A549 (cell line): ENCODE results near the gene RBMS3. TPM values are rescaled to one million over a fixed set of nuclear protein-coding genes. Genes with fewer than 3 reads are reported as not detected.

Source experiments
- ATAC-seq, 2 experiments: fragments of 200-7000 bp in 1 of 2; fragments of >200 bp in 1 of 2; cut with Nextera tagmentation in 1 of 2; cut with Tn5 transposase in 1 of 2; 3 replicates each; pipeline versions ENCODE4 v1.8.0 to v1.9.1; 2018 to 2020; ENCODE audit warnings: mild to moderate bottlenecking in 1 of 2, moderate library complexity in 1 of 2
- CTCF ChIA-PET: fragments of 300-600 bp; sonication (Branson Sonifier 250); formaldehyde crosslinking; extraction: SDS; loops from one replicate; lab custom pipeline; 2021; ENCODE audit warnings: antibody characterized with exemption, inconsistent platforms; lab: Yijun Ruan, JAX
- POLR2A ChIA-PET: fragments of 350-600 bp; formaldehyde crosslinking; extraction: SDS; loops from one replicate; lab custom pipeline; 2021; ENCODE audit warnings: antibody characterized with exemption, inconsistent platforms; lab: Yijun Ruan, JAX
- DNase-seq, 2 experiments: peaks; one replicate each; pipeline versions ENCODE4 v3.0.0 to v3.0.0-alpha.2; 2011 to 2016; ENCODE audit warnings: low read depth in 1 of 2, low spot score in 1 of 2
- FAIRE-seq: peaks from 2 replicates; lab custom pipeline; 2011; peaks lifted over from hg19 to GRCh38; lab: Jason Lieb, UNC
- H3K27ac ChIP-seq, 2 experiments: fragments of >200 bp; sonication (Bioruptor Twin); formaldehyde crosslinking; 3 replicates each; pipeline ENCODE4 v1.5.1; 2016 to 2017
- H3K4me1 ChIP-seq: fragments of >200 bp; sonication (Bioruptor Twin); formaldehyde crosslinking; 3 replicates; pipeline ENCODE4 v1.6.1; 2016
- H3K4me2 ChIP-seq: fragments of >200 bp; sonication (Bioruptor Twin); formaldehyde crosslinking; 3 replicates; pipeline ENCODE4 v1.6.1; 2016
- H3K4me3 ChIP-seq: fragments of >200 bp; sonication (Bioruptor Twin); formaldehyde crosslinking; 3 replicates; pipeline ENCODE4 v1.5.1; 2016
- H3K9me3 ChIP-seq: fragments of >200 bp; sonication (Bioruptor Twin); formaldehyde crosslinking; 3 replicates; pipeline ENCODE4 v1.6.1; 2016
- CBX8 ChIP-seq: fragments of 200-600 bp; sonication (generic); IDR thresholded peaks from 2 replicates; pipeline ENCODE4 v1.6.1; 2016
- CHD4 ChIP-seq: fragments of 200-600 bp; sonication (generic); IDR thresholded peaks from 2 replicates; pipeline ENCODE4 v1.6.1; 2016; ENCODE audit warnings: antibody characterized with exemption, mild to moderate bottlenecking, borderline replicate concordance
- ELK1 ChIP-seq: fragments of 150-350 bp; IDR thresholded peaks from 2 replicates; pipeline ENCODE4 v1.6.1; 2014; ENCODE audit warnings: low read depth, mild to moderate bottlenecking, low read length
- EP300 ChIP-seq, 2 experiments: fragments of >200 bp; sonication (Bioruptor Twin); formaldehyde crosslinking; IDR thresholded peaks; 2 replicates in 1 of 2; 3 replicates in 1 of 2; pipeline ENCODE4 v1.6.1; 2016 to 2017
- ESRRA ChIP-seq: fragments of 150-350 bp; IDR thresholded peaks from 2 replicates; pipeline ENCODE4 v1.6.1; 2014; ENCODE audit warnings: mild to moderate bottlenecking, low read length, borderline replicate concordance
- FOSB ChIP-seq: fragments of 250-450 bp; sonication (Bioruptor Pico); IDR thresholded peaks from 2 replicates; pipeline ENCODE4 v1.5.0; 2020; ENCODE audit warnings: mild to moderate bottlenecking, moderate library complexity
- FOSL2 ChIP-seq, 2 experiments: fragments of 450-650 bp in 1 of 2; fragments of >200 bp in 1 of 2; sonication (Bioruptor Twin) in 1 of 2; formaldehyde crosslinking; IDR thresholded peaks; 2 replicates each; pipeline versions ENCODE4 v1.5.0 to v1.6.1; 2016 to 2020; ENCODE audit warnings: mild to moderate bottlenecking in 1 of 2, moderate library complexity in 1 of 2
- HEYL ChIP-seq: fragments of 250-450 bp; sonication (Bioruptor Pico); IDR thresholded peaks from 2 replicates; pipeline ENCODE4 v1.8.0; 2021; ENCODE audit warnings: mild to moderate bottlenecking, moderate library complexity
- HOXB5 ChIP-seq: fragments of 250-450 bp; sonication (Bioruptor Pico); IDR thresholded peaks from 2 replicates; pipeline ENCODE4 v1.5.0; 2020; ENCODE audit warnings: mild to moderate bottlenecking, moderate library complexity
- KDM1A ChIP-seq: fragments of 200-600 bp; sonication (generic); IDR thresholded peaks from 2 replicates; pipeline ENCODE4 v1.6.1; 2016; ENCODE audit warnings: low read depth, mild to moderate bottlenecking
- MAFK ChIP-seq: fragments of 450-650 bp; IDR thresholded peaks from 2 replicates; pipeline ENCODE4 v1.6.1; 2014; ENCODE audit not compliant: partially characterized antibody
- MYC ChIP-seq: IDR thresholded peaks from 2 replicates; pipeline ENCODE4 v1.6.1; 2012; ENCODE audit warnings: mild to moderate bottlenecking, inconsistent platforms, low read length, improper control_type of control experiment, borderline replicate concordance
- NPAS2 ChIP-seq: fragments of 250-450 bp; sonication (Bioruptor Pico); IDR thresholded peaks from 2 replicates; pipeline ENCODE4 v1.8.0; 2022; ENCODE audit warnings: mild to moderate bottlenecking, moderate library complexity, borderline replicate concordance
- POLR2AphosphoS2 ChIP-seq: conservative IDR thresholded peaks from 2 replicates; pipeline ENCODE4 v1.6.1; 2012; ENCODE audit warnings: low read length, improper control_type of control experiment, inconsistent platforms
- RCOR1 ChIP-seq: fragments of 150-350 bp; IDR thresholded peaks from 2 replicates; pipeline ENCODE4 v1.6.1; 2014; ENCODE audit warnings: antibody characterized with exemption, low read length, low read depth
- RFX5 ChIP-seq: fragments of 450-650 bp; IDR thresholded peaks from 2 replicates; pipeline ENCODE4 v1.7.1; 2014; ENCODE audit warnings: antibody characterized with exemption, mild to moderate bottlenecking, moderate library complexity
- SMC3 ChIP-seq: fragments of >200 bp; sonication (Bioruptor Twin); formaldehyde crosslinking; IDR thresholded peaks from 3 replicates; pipeline ENCODE4 v1.6.1; 2018; ENCODE audit warnings: inconsistent platforms
- SREBF2 ChIP-seq: fragments of 450-650 bp; IDR thresholded peaks from 2 replicates; pipeline ENCODE4 v1.6.1; 2014; ENCODE audit warnings: mild to moderate bottlenecking, moderate library complexity
- ZC3H11A ChIP-seq: fragments of 450-650 bp; IDR thresholded peaks from 2 replicates; pipeline ENCODE4 v1.6.1; 2014; ENCODE audit warnings: antibody characterized with exemption, mild to moderate bottlenecking
- WGBS: methylation state at CpG from one replicate; pipeline ENCODE4 v1.1.6; 2017; ENCODE audit errors: missing lambda C conversion rate; 5-methylcytosine and 5-hydroxymethylcytosine counted together
- polyA plus RNA-seq, 4 experiments: library from polyadenylated mRNA; depleted of rRNA in 3 of 4; stranded (reverse); fragments of >200 nt; fragmentation: RNase III in 1 of 4; extraction: RNeasy Plus Mini Kit Qiagen cat#74134 plus additional on column Dnase treatment in 1 of 4; gene quantifications; 2 replicates in 3 of 4; 3 replicates in 1 of 4; pipeline ENCODE4 v1.2.3, GENCODE V29; 2011 to 2017
- TF ChIP-seq, protein P1 (sequence below): IDR thresholded peaks from 2 replicates; pipeline ENCODE4 v1.6.1; 2012
- TF ChIP-seq, protein P2 (sequence below): fragments of >200 bp; sonication (Bioruptor Twin); formaldehyde crosslinking; IDR thresholded peaks from 3 replicates; pipeline ENCODE4 v1.6.1; 2016
- TF ChIP-seq, protein P3 (sequence below): fragments of 200-600 bp; sonication (generic); IDR thresholded peaks from 2 replicates; pipeline ENCODE4 v1.6.1; 2016; ENCODE audit warnings: antibody characterized with exemption, mild to moderate bottlenecking, moderate library complexity
- TF ChIP-seq, protein P4 (sequence below): fragments of >200 bp; sonication (Bioruptor Twin); formaldehyde crosslinking; IDR thresholded peaks from 3 replicates; pipeline ENCODE4 v1.5.1; 2016
- TF ChIP-seq, protein P5 (sequence below): fragments of >200 bp; sonication (Bioruptor Twin); formaldehyde crosslinking; IDR thresholded peaks from 2 replicates; pipeline ENCODE4 v1.6.1; 2016

RBMS3 gene
- polyA plus RNA-seq, 2 of the 4 experiments (the other 2 are of a cell fraction) = 0.92 to 4.1 TPM

GRCh38 chr3:29823233-29823632, 542.4 kb downstream of the RBMS3 start:
- Histone ChIP-seq H3K27ac (no peak overlapping the region), H3K4me3 (no peak overlapping the region), H3K9me3 (no peaks in the 10 kb centered on the region), H3K4me1 (no peaks in the 10 kb centered on the region), H3K4me2 (no peak overlapping the region)
- WGBS = 72% methylated on average over 1 of the region's 1 CpG
- ChIA-PET CTCF (interaction anchor here (0.8 kb wide), 1 partner anchor 542 kb away, joined by 3 read pairs; no protein-coding TSS in a partner anchor), POLR2A (no interaction called here)
- DNase-seq = no peak
- ATAC-seq = no peak
- TF ChIP-seq POLR2AphosphoS2 = no peak
- TF ChIP-seq EP300 (IDR thresholded peaks at IDR 0.05) = no peak
- TF ChIP-seq, protein P1, sequence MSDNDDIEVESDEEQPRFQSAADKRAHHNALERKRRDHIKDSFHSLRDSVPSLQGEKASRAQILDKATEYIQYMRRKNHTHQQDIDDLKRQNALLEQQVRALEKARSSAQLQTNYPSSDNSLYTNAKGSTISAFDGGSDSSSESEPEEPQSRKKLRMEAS = no peak
- TF ChIP-seq, protein P2, sequence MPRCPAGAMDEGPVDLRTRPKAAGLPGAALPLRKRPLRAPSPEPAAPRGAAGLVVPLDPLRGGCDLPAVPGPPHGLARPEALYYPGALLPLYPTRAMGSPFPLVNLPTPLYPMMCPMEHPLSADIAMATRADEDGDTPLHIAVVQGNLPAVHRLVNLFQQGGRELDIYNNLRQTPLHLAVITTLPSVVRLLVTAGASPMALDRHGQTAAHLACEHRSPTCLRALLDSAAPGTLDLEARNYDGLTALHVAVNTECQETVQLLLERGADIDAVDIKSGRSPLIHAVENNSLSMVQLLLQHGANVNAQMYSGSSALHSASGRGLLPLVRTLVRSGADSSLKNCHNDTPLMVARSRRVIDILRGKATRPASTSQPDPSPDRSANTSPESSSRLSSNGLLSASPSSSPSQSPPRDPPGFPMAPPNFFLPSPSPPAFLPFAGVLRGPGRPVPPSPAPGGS = no peak
- no peak for TF ChIP-seq SMC3
- TF ChIP-seq ESRRA = no peak
- TF ChIP-seq NPAS2 (CRISPR knock-in tag) = no peak
- TF ChIP-seq CBX8 = no peak
- no peak for TF ChIP-seq MYC
- TF ChIP-seq ELK1 = no peak
- no peak for TF ChIP-seq HOXB5 (CRISPR knock-in tag)
- no peak for TF ChIP-seq ZC3H11A
- TF ChIP-seq HEYL (CRISPR knock-in tag) = no peak
- no peak for TF ChIP-seq FOSL2 (IDR thresholded peaks at IDR 0.05)
- no peak for TF ChIP-seq FOSL2 (CRISPR knock-in tag; IDR thresholded peaks at IDR 0.05)
- TF ChIP-seq, protein P3, sequence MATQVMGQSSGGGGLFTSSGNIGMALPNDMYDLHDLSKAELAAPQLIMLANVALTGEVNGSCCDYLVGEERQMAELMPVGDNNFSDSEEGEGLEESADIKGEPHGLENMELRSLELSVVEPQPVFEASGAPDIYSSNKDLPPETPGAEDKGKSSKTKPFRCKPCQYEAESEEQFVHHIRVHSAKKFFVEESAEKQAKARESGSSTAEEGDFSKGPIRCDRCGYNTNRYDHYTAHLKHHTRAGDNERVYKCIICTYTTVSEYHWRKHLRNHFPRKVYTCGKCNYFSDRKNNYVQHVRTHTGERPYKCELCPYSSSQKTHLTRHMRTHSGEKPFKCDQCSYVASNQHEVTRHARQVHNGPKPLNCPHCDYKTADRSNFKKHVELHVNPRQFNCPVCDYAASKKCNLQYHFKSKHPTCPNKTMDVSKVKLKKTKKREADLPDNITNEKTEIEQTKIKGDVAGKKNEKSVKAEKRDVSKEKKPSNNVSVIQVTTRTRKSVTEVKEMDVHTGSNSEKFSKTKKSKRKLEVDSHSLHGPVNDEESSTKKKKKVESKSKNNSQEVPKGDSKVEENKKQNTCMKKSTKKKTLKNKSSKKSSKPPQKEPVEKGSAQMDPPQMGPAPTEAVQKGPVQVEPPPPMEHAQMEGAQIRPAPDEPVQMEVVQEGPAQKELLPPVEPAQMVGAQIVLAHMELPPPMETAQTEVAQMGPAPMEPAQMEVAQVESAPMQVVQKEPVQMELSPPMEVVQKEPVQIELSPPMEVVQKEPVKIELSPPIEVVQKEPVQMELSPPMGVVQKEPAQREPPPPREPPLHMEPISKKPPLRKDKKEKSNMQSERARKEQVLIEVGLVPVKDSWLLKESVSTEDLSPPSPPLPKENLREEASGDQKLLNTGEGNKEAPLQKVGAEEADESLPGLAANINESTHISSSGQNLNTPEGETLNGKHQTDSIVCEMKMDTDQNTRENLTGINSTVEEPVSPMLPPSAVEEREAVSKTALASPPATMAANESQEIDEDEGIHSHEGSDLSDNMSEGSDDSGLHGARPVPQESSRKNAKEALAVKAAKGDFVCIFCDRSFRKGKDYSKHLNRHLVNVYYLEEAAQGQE = no peak
- TF ChIP-seq RFX5 = no peak
- no peak for TF ChIP-seq SREBF2
- no peak for FAIRE-seq

DNA sequence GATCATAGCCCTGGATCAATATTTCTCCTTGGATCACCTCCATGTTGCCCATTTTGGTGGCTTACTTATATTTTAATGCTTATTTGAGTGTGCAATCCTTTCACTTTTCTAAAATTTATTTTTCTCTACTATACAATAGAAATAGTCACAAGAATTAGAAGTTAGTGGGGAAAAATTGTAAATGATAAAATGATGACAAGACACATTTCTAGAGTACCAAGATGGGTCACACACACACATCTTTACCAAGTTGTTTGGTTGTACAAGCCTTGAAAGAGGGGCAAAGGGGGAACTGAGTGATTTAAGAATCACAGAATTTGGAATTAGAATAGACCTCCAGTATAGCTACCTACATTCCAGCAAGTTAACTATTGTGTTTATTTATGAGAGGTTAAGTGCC, 545.8 kb downstream of the RBMS3 start:
- no peaks in the 10 kb centered on the region for H3K4me1 ChIP-seq
- no peak for TF ChIP-seq CHD4
- peak; percentile 86 for TF ChIP-seq MAFK
- ChIA-PET CTCF (no interaction called here), POLR2A (no interaction called here)
- FAIRE-seq (no peak), DNase-seq (no peak), ATAC-seq (no peak)
- no peaks in the 10 kb centered on the region for H3K9me3 ChIP-seq
- no peak overlapping the region for H3K4me2 ChIP-seq
- H3K27ac ChIP-seq = no peak overlapping the region
- H3K4me3 ChIP-seq = no peak overlapping the region

- FAIRE-seq = no peak
- POLR2A ChIA-PET = no interaction called here
- TF ChIP-seq FOSB = no peak
- no peak for TF ChIP-seq FOSL2 (IDR thresholded peaks at IDR 0.05)
- no peak for TF ChIP-seq FOSL2 (CRISPR knock-in tag; IDR thresholded peaks at IDR 0.05)
- TF ChIP-seq RCOR1 = no peak
- TF ChIP-seq KDM1A = no peak
- TF ChIP-seq, protein P4, sequence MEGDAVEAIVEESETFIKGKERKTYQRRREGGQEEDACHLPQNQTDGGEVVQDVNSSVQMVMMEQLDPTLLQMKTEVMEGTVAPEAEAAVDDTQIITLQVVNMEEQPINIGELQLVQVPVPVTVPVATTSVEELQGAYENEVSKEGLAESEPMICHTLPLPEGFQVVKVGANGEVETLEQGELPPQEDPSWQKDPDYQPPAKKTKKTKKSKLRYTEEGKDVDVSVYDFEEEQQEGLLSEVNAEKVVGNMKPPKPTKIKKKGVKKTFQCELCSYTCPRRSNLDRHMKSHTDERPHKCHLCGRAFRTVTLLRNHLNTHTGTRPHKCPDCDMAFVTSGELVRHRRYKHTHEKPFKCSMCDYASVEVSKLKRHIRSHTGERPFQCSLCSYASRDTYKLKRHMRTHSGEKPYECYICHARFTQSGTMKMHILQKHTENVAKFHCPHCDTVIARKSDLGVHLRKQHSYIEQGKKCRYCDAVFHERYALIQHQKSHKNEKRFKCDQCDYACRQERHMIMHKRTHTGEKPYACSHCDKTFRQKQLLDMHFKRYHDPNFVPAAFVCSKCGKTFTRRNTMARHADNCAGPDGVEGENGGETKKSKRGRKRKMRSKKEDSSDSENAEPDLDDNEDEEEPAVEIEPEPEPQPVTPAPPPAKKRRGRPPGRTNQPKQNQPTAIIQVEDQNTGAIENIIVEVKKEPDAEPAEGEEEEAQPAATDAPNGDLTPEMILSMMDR = no peak
- TF ChIP-seq, protein P2 = no peak
- no peak for TF ChIP-seq EP300 (IDR thresholded peaks at IDR 0.05)
- no peak for TF ChIP-seq ELK1
- TF ChIP-seq, protein P5, sequence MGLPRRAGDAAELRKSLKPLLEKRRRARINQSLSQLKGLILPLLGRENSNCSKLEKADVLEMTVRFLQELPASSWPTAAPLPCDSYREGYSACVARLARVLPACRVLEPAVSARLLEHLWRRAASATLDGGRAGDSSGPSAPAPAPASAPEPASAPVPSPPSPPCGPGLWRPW = no peak
Measured at GRCh38 chr3:29827756-29828155, 546.9 kb downstream of the RBMS3 start.

More at GRCh38 chr3:29827756-29828155, 546.9 kb downstream of the RBMS3 start:
- DNase-seq (no peak), ATAC-seq (no peak)
- no peak overlapping the region for H3K4me2 ChIP-seq
- H3K4me3 ChIP-seq = no peak overlapping the region
- H3K27ac ChIP-seq = no peak overlapping the region
- H3K4me1 ChIP-seq = no peaks in the 10 kb centered on the region
- CTCF ChIA-PET = no interaction called here
- H3K9me3 ChIP-seq = no peaks in the 10 kb centered on the region
